ENCODE measurements around the gene REV3L. TPM values are rescaled to one million over a fixed set of nuclear protein-coding genes. Genes with fewer than 3 reads are reported as not detected.
A peak's percentile ranks its signal among the peaks of the same experiment; 100 is the strongest.

The REV3L gene
- total RNA-seq, 2 experiments from 2014 or later, result 19.8 to 22.9 TPM

DNA sequence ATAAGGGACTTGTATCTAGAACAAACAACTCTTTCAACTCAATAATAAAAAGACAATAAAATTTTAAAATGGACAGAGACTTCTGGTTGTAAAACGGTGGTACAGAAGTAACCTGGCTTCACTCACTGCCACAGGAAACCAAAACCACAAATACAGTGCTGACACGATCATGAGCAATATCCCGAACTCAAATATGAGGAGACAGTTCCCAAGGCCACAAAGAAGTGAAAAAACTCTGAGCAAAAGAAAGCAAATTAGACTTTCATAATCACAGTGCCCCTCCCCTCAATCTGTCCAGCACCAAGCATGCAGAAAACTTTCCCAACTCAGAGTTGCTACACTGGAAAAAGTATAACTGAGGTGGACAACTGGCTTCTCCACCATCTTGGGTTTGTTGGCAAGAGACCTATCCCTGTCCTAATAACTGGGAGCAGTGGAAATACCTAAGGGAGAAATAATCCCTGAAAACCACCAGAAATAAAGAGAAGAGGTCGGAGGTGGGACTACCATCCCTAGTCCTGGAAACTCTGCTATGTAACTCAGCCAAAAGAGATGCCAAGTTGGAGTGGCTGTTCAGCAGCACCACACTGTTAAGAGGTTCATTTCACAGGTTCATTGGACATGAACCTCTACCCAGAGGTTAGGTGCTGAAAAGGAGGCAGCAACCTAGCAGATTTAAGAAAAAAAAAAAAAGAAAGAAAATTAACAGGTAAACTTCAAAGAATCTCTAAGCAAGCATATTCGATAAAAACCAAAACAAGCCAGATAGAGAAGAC is 55.5 kb downstream of the REV3L start:
- DNase-seq, result peak; percentile 35
- CTCF ChIA-PET, result interaction anchor here (2.3 kb wide), 1 partner anchor 169 kb away, joined by 6 read pairs; a partner anchor contains a TSS
- POLR2A ChIA-PET, result no interaction called here
- Mint-ChIP-seq H3K27ac (no peak overlapping the region), H3K36me3 (ENCODE audit: low read depth) (peaks cover 37% of the 10 kb centered on the region), H3K4me3 (no peak overlapping the region), H3K9me3 (peaks cover 12% of the 10 kb centered on the region), H3K27me3 (no peaks in the 10 kb centered on the region), H3K4me1 (peaks cover 31% of the 10 kb centered on the region)

DNA sequence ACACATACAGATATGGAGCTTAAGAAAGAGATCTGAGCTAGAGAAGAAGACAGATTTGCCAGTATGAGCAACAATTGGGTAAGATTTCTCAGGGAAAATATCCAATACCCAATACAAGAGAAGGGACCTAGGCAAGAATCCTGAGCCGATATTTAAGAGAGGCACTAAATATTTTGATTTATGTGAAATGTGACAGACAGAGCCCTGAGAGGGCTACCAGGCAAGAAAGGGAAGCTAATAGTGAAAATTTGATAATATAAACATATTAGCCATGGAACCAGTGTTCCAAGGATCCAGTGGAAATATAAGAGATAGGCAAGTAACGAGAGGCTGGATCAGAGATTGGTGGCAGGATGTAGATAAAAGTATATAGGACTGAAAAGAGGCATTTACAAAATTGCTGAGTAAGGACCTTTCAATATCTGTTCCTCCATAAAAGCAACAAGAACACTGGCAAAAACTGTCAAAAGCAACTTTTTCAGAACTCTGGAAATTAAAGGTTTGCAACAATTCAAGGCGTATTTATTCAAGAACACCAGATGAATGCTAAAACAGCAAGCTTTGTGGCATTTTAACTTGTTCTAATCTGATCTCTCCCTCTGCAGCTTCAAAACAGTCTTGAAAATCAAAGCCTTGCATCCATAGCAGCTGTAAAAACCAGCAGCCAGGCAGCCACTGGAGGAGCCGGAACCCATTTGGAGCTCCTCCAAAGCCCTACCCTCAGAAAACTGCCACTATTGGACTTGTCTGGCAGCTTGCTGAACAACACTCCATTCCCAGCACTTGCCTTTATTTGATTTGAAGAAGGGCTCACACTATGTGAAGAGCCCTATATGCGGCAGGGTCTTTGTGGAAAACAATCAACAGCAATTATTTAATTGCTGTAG is 58.8 kb downstream of the REV3L start:
- Mint-ChIP-seq H3K27me3 (no peaks in the 10 kb centered on the region), H3K36me3 (ENCODE audit: low read depth) (peaks cover 18% of the 10 kb centered on the region), H3K4me3 (no peak overlapping the region), H3K27ac (no peak overlapping the region), H3K4me1 (peaks cover 24% of the 10 kb centered on the region), H3K9me3 (peaks cover 9% of the 10 kb centered on the region)
- CTCF ChIA-PET, result no interaction called here
- DNase-seq, result no peak
- POLR2A ChIA-PET, result interaction anchor here (1.0 kb wide), 1 partner anchor 24 kb away, joined by 3 read pairs; no protein-coding TSS in a partner anchor

DNA sequence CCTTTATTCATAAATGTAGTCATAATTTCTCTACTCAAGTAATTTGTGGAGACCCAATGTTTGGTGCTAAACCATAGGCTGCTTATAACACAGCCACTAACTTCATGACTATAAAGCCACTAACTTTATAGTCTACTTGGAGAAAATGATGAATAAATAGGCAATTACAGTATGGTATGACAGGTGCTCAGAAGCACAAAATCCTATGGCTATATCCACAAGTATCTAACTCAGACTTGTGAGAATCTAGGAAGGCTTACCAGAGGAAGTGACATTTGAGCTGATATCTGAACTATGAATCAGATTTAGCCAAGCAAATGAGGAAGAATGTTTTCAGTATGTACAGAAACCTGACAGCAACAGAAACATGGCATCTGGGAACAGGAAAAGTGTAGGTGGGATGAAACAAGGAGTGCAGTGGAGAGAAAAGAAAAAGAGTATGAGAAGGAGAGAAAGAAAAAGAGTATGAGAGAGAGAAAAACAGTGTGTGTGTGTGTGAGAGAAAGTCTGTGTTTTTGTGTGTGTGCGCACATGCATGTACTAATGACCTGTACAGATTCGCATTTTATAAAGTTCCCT is 59.9 kb downstream of the REV3L start:
- H3K9me3 Mint-ChIP-seq, result peaks cover 2% of the 10 kb centered on the region
- no peak overlapping the region for H3K4me3 Mint-ChIP-seq
- ChIA-PET POLR2A (no interaction called here), CTCF (no interaction called here)
- no peak overlapping the region for H3K27ac Mint-ChIP-seq
- H3K4me1 Mint-ChIP-seq, result peaks cover 21% of the 10 kb centered on the region
- no peaks in the 10 kb centered on the region for H3K27me3 Mint-ChIP-seq
- no peak for DNase-seq
- H3K36me3 Mint-ChIP-seq (ENCODE audit: low read depth), result peaks cover 8% of the 10 kb centered on the region

DNA sequence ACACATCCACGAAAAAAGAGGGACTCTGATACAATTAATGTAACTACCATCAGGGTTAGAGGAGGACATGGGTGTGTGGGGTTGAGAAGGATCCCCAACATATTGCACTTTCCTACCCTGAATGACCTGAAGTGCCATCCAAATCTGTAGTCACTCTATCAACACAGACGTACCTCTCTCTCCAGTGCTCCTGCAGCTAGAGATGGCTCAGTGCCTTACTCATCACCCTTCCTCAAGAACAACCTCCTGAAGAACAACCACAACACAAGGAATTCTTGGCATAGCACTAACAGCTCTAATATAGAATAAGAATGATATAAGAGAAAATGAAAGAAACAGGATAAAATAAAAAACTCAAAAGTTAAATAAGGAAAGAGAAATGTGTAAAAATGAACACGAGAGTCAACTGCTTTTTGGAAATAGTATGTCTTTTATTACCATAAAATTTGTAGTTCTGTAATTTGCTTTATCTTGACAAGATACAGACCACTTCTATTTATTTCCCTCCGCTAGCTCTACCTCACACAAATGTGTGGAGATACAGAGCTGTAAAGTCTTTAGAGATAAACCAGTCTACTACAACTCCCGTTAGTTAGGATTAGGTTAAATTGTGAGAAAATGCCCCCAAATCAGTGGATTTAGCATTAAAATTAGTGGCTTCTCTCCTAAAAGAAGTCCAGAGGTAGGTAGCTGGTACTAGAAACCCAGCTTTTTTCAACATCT is 63.9 kb downstream of the REV3L start:
- POLR2A ChIA-PET, result no interaction called here
- CTCF ChIA-PET, result interaction anchor here (0.7 kb wide), 1 partner anchor 273 kb away, joined by 3 read pairs; no protein-coding TSS in a partner anchor
- no peak overlapping the region for H3K27ac Mint-ChIP-seq

GRCh38 chr6:111417946-111418345 is 65.1 kb downstream of the REV3L start:
- Mint-ChIP-seq H3K27ac (no peak overlapping the region), H3K4me3 (no peak overlapping the region), H3K27me3 (no peaks in the 10 kb centered on the region), H3K36me3 (ENCODE audit: low read depth) (peaks cover 2% of the 10 kb centered on the region), H3K9me3 (no peaks in the 10 kb centered on the region), H3K4me1 (peaks cover 5% of the 10 kb centered on the region)
- ChIA-PET POLR2A (no interaction called here), CTCF (no interaction called here)
- no peak for DNase-seq

More for the DNA sequence above, 63.9 kb downstream of the REV3L start:
- Mint-ChIP-seq H3K9me3 (no peaks in the 10 kb centered on the region), H3K4me1 (peaks cover 12% of the 10 kb centered on the region), H3K27me3 (no peaks in the 10 kb centered on the region), H3K36me3 (ENCODE audit: low read depth) (peaks cover 2% of the 10 kb centered on the region), H3K4me3 (no peak overlapping the region)
- no peak for DNase-seq

DNA sequence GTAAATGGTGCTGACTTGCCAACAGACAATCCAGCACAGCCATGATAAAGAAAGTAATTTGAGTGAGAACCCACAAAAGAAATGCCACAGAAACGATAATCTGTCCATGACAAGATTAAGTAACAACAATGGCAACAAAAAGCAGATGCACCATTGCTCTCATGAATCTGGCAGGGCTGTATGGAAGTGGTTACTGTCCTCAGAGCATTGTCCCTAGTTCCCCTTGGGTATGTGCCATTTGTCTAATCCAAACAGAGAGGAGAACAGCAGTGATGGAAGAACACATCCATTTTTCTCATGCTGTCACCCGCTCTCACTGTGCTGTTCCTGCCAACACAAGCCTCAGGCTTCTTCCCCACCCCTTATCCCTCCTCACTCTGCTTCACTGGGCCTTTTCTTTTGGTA is 65.8 kb downstream of the REV3L start:
- H3K27me3 Mint-ChIP-seq, result no peaks in the 10 kb centered on the region
- peaks cover 2% of the 10 kb centered on the region for H3K36me3 Mint-ChIP-seq (ENCODE audit: low read depth)
- H3K27ac Mint-ChIP-seq, result no peak overlapping the region
- H3K9me3 Mint-ChIP-seq, result no peaks in the 10 kb centered on the region
- DNase-seq, result no peak
- ChIA-PET CTCF (no interaction called here), POLR2A (no interaction called here)
- H3K4me1 Mint-ChIP-seq, result peaks cover 5% of the 10 kb centered on the region
- H3K4me3 Mint-ChIP-seq, result no peak overlapping the region

GRCh38 chr6:111416529-111416928 is 66.5 kb downstream of the REV3L start:
- H3K9me3 Mint-ChIP-seq, result no peaks in the 10 kb centered on the region
- DNase-seq, result no peak
- H3K4me1 Mint-ChIP-seq, result peaks cover 5% of the 10 kb centered on the region
- ChIA-PET POLR2A (no interaction called here), CTCF (no interaction called here)
- no peak overlapping the region for H3K27ac Mint-ChIP-seq
- no peak overlapping the region for H3K4me3 Mint-ChIP-seq
- no peaks in the 10 kb centered on the region for H3K27me3 Mint-ChIP-seq
- peaks cover 2% of the 10 kb centered on the region for H3K36me3 Mint-ChIP-seq (ENCODE audit: low read depth)

DNA sequence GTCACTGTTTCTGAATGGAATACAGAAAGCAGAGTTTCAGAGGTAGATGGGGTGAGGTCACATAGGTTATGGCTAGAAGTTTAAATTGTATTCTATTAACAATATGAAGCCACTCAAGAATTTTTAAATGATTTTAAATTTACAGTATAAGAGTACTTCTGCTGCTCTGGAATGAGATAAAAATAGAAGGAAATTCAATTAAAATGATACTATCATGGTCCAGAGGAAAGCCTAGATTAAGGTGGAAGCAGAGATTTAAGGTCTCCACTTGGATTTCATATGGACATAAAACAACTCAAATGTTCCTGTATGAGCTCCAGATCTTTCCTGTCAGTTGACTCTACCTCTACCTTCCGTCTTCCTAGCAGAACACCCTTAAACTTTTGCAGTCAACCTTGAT is 68.6 kb downstream of the REV3L start:
- Mint-ChIP-seq H3K9me3 (no peaks in the 10 kb centered on the region), H3K36me3 (ENCODE audit: low read depth) (peaks cover 16% of the 10 kb centered on the region), H3K27ac (no peak overlapping the region), H3K4me3 (no peak overlapping the region), H3K27me3 (no peaks in the 10 kb centered on the region), H3K4me1 (peaks cover 7% of the 10 kb centered on the region)
- ChIA-PET POLR2A (no interaction called here), CTCF (no interaction called here)
- DNase-seq, result no peak

- Mint-ChIP-seq H3K27ac (no peak overlapping the region), H3K27me3 (no peaks in the 10 kb centered on the region), H3K4me1 (peaks cover 8% of the 10 kb centered on the region), H3K4me3 (no peak overlapping the region), H3K36me3 (ENCODE audit: low read depth) (peaks cover 26% of the 10 kb centered on the region), H3K9me3 (no peaks in the 10 kb centered on the region)
- CTCF ChIA-PET, result no interaction called here
- POLR2A ChIA-PET, result no interaction called here
- no peak for DNase-seq
These were observed 70.9 kb downstream of the REV3L start for GRCh38 chr6:111411978-111412566.

DNA sequence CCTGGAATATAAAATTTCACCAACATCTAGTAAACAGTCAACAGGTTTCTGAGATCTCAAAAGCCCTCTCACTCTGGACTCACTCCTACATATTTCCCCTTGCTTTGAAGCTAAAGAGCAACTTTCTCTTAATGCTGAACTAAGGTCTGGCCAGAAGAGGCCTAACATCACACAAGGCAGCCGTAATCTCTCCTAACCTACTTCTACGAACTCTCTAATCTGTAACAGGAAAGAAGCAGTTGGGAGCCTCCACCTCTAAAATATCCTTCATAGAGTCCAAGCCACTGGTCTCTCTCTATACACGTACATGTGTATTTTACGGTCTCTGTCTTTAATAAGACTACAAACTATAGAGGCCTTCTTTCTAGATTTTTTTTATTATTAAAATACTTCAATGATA is 72.0 kb downstream of the REV3L start:
- H3K27me3 Mint-ChIP-seq, result no peaks in the 10 kb centered on the region
- H3K4me1 Mint-ChIP-seq, result peaks cover 12% of the 10 kb centered on the region
- CTCF ChIA-PET, result no interaction called here
- DNase-seq, result no peak
- H3K4me3 Mint-ChIP-seq, result no peak overlapping the region
- H3K36me3 Mint-ChIP-seq (ENCODE audit: low read depth), result peaks cover 30% of the 10 kb centered on the region
- no peaks in the 10 kb centered on the region for H3K9me3 Mint-ChIP-seq
- no peak overlapping the region for H3K27ac Mint-ChIP-seq
- POLR2A ChIA-PET, result no interaction called here

DNA sequence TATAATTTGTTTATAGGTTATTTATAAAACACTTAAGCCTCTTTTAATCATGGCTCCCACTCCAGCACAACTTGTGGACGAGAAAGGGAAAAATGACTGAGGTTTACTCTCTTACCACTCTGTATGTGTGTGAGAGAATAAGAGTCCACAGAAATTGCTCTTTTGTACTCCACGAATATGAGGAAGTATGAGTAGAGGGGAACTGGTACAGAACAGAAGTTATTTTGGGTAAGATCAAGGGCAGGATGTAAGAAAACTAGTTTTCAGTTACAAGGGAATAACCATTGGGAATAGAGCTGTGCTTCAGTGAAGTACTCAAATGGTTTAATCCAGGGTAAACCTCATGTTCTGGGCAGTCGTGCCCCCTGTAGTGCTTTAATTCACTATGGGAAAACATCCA is 72.6 kb downstream of the REV3L start:
- H3K9me3 Mint-ChIP-seq, result no peaks in the 10 kb centered on the region
- no peaks in the 10 kb centered on the region for H3K27me3 Mint-ChIP-seq
- CTCF ChIA-PET, result no interaction called here
- peaks cover 14% of the 10 kb centered on the region for H3K4me1 Mint-ChIP-seq
- H3K36me3 Mint-ChIP-seq (ENCODE audit: low read depth), result peaks cover 30% of the 10 kb centered on the region
- H3K27ac Mint-ChIP-seq, result no peak overlapping the region
- no peak overlapping the region for H3K4me3 Mint-ChIP-seq
- POLR2A ChIA-PET, result no interaction called here
- DNase-seq, result no peak

DNA sequence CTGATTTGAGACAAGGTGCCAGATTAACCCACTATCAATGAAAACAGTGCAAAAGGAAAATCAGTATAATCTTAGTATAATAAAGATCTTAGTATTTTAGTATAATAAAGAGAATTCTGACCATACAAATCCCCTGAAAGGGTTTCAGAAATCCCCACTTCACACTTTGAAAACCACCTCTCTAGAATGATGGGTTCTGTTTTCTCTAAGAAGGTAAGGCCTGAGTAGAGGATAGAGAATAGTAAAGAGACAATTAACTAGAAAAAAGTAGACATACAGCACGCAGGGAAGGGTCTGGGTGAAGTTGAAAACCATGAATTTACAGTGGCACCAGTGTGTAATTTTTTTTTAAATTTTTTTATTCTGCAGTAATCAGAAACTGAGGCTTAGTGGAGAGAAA is 73.6 kb downstream of the REV3L start:
- Mint-ChIP-seq H3K4me1 (peaks cover 14% of the 10 kb centered on the region), H3K27me3 (no peaks in the 10 kb centered on the region), H3K9me3 (no peaks in the 10 kb centered on the region), H3K36me3 (ENCODE audit: low read depth) (peaks cover 37% of the 10 kb centered on the region), H3K27ac (no peak overlapping the region), H3K4me3 (no peak overlapping the region)
- ChIA-PET POLR2A (no interaction called here), CTCF (no interaction called here)
- no peak for DNase-seq

- Mint-ChIP-seq H3K9me3 (no peaks in the 10 kb centered on the region), H3K27ac (no peak overlapping the region), H3K36me3 (ENCODE audit: low read depth) (peaks cover 53% of the 10 kb centered on the region), H3K4me1 (peaks cover 14% of the 10 kb centered on the region), H3K4me3 (no peak overlapping the region), H3K27me3 (no peaks in the 10 kb centered on the region)
- no peak for DNase-seq
- ChIA-PET CTCF (no interaction called here), POLR2A (no interaction called here)
These were observed 75.3 kb downstream of the REV3L start for GRCh38 chr6:111407686-111408085.
